ENCODE measurements around the gene KIAA0040. TPM values are rescaled to one million over a fixed set of nuclear protein-coding genes. Genes with fewer than 3 reads are reported as not detected.

The KIAA0040 gene
- total and polyA plus RNA-seq, 2 experiments from 2014 or later = 0.04 to 0.22 TPM

- H3K79me2 ChIP-seq (ENCODE audit: insufficient read depth) = no peaks in the 10 kb centered on the region
- no peak overlapping the region for H3K9ac ChIP-seq
- no peak overlapping the region for H3K4me2 ChIP-seq (ENCODE audit: unreplicated experiment)
- H4K20me1 ChIP-seq (ENCODE audit: insufficient read depth) = no peaks in the 10 kb centered on the region
- DNase-seq = no peak
- TF ChIP-seq EZH2 (IDR thresholded peaks at IDR 0.05; ENCODE audit: insufficient read depth, poor library complexity, severe bottlenecking) (no peak), EZH2phosphoT487 (IDR thresholded peaks at IDR 0.05; ENCODE audit: insufficient read depth, low read depth) (no peak)
- no peaks in the 10 kb centered on the region for H3K36me3 ChIP-seq (ENCODE audit: low read depth)
- H3K9me3 ChIP-seq (ENCODE audit: low read depth) = no peaks in the 10 kb centered on the region
- H3K27me3 ChIP-seq (replicated peaks; ENCODE audit: insufficient read depth) = no peaks in the 10 kb centered on the region; the same call in 1 of the 2 replicates
- H3F3A ChIP-seq (ENCODE audit: insufficient read depth) = no peaks in the 10 kb centered on the region
- no peak overlapping the region for H3K27ac ChIP-seq
- WGBS, 2 experiments (ENCODE audit: low coverage in 1 of 2, low lambda C conversion rate in 2 of 2, missing lambda C conversion rate in 2 of 2) = 34 to 39% methylated on average over 5 of the region's 5 CpGs
- no peak overlapping the region for H3K4me3 ChIP-seq
- no peaks in the 10 kb centered on the region for H3K9me2 ChIP-seq (ENCODE audit: insufficient read depth)
- no peaks in the 10 kb centered on the region for H3K4me1 ChIP-seq (ENCODE audit: insufficient read depth)
- in situ Hi-C loops (cut with MboI) = loop anchor here (25.0 kb wide), 1 partner anchor 1671 kb away; no protein-coding TSS in a partner anchor
- H2AFZ ChIP-seq = no peak overlapping the region
Measured at GRCh38 chr1:175166746-175167145, 25.8 kb downstream of the KIAA0040 start.

- Histone ChIP-seq H2AFZ (no peak overlapping the region), H3K9ac (no peak overlapping the region), H3F3A (ENCODE audit: insufficient read depth) (no peaks in the 10 kb centered on the region), H3K4me2 (ENCODE audit: unreplicated experiment) (no peak overlapping the region), H3K79me2 (ENCODE audit: insufficient read depth) (no peaks in the 10 kb centered on the region), H4K20me1 (ENCODE audit: insufficient read depth) (no peaks in the 10 kb centered on the region), H3K27me3 (replicated peaks; ENCODE audit: insufficient read depth) (no peaks in the 10 kb centered on the region; the same call in 1 of the 2 replicates), H3K9me3 (ENCODE audit: low read depth) (no peaks in the 10 kb centered on the region), H3K36me3 (ENCODE audit: low read depth) (no peaks in the 10 kb centered on the region), H3K27ac (no peak overlapping the region), H3K4me1 (ENCODE audit: insufficient read depth) (no peaks in the 10 kb centered on the region), H3K4me3 (no peak overlapping the region), H3K9me2 (ENCODE audit: insufficient read depth) (no peaks in the 10 kb centered on the region)
- 15 to 23% methylated on average over 2 of the region's 2 CpGs for WGBS, 2 experiments (ENCODE audit: low coverage in 1 of 2, low lambda C conversion rate in 2 of 2, missing lambda C conversion rate in 2 of 2)
- in situ Hi-C loops (cut with MboI) = loop anchor here (25.0 kb wide), 1 partner anchor 1673 kb away; no protein-coding TSS in a partner anchor
- no peak for TF ChIP-seq EZH2phosphoT487 (IDR thresholded peaks at IDR 0.05; ENCODE audit: insufficient read depth, low read depth)
- no peak for TF ChIP-seq EZH2 (IDR thresholded peaks at IDR 0.05; ENCODE audit: insufficient read depth, poor library complexity, severe bottlenecking)
- DNase-seq = no peak
Measured at GRCh38 chr1:175164751-175165150, 27.8 kb downstream of the KIAA0040 start.

GRCh38 chr1:175163702-175164101 is 28.9 kb downstream of the KIAA0040 start:
- Histone ChIP-seq H3K27me3 (replicated peaks; ENCODE audit: insufficient read depth) (no peaks in the 10 kb centered on the region; the same call in 1 of the 2 replicates), H3K9me2 (ENCODE audit: insufficient read depth) (no peaks in the 10 kb centered on the region), H3K4me2 (ENCODE audit: unreplicated experiment) (no peak overlapping the region), H3F3A (ENCODE audit: insufficient read depth) (no peaks in the 10 kb centered on the region), H4K20me1 (ENCODE audit: insufficient read depth) (no peaks in the 10 kb centered on the region), H3K36me3 (ENCODE audit: low read depth) (no peaks in the 10 kb centered on the region), H3K9ac (no peak overlapping the region), H3K79me2 (ENCODE audit: insufficient read depth) (no peaks in the 10 kb centered on the region), H3K27ac (no peak overlapping the region), H2AFZ (no peak overlapping the region), H3K4me3 (no peak overlapping the region), H3K9me3 (ENCODE audit: low read depth) (no peaks in the 10 kb centered on the region), H3K4me1 (ENCODE audit: insufficient read depth) (no peaks in the 10 kb centered on the region)
- in situ Hi-C loops (cut with MboI) = loop anchor here (25.0 kb wide), 1 partner anchor 1674 kb away; no protein-coding TSS in a partner anchor
- DNase-seq = no peak
- WGBS, 2 experiments (ENCODE audit: low coverage in 1 of 2, low lambda C conversion rate in 2 of 2, missing lambda C conversion rate in 2 of 2) = 35 to 56% methylated on average over 4 of the region's 4 CpGs
- TF ChIP-seq EZH2phosphoT487 (IDR thresholded peaks at IDR 0.05; ENCODE audit: insufficient read depth, low read depth) (no peak), EZH2 (IDR thresholded peaks at IDR 0.05; ENCODE audit: insufficient read depth, poor library complexity, severe bottlenecking) (no peak)

GRCh38 chr1:175162955-175163354 is 29.6 kb downstream of the KIAA0040 start:
- H3K79me2 ChIP-seq (ENCODE audit: insufficient read depth) = no peaks in the 10 kb centered on the region
- H2AFZ ChIP-seq = no peak overlapping the region
- no peak for DNase-seq
- H3K27me3 ChIP-seq (replicated peaks; ENCODE audit: insufficient read depth) = no peaks in the 10 kb centered on the region; the same call in 1 of the 2 replicates
- no peaks in the 10 kb centered on the region for H3K9me3 ChIP-seq (ENCODE audit: low read depth)
- no peaks in the 10 kb centered on the region for H3K9me2 ChIP-seq (ENCODE audit: insufficient read depth)
- no peak for TF ChIP-seq EZH2 (IDR thresholded peaks at IDR 0.05; ENCODE audit: insufficient read depth, poor library complexity, severe bottlenecking)
- TF ChIP-seq EZH2phosphoT487 (IDR thresholded peaks at IDR 0.05; ENCODE audit: insufficient read depth, low read depth) = no peak
- H3K4me1 ChIP-seq (ENCODE audit: insufficient read depth) = no peaks in the 10 kb centered on the region
- H3K9ac ChIP-seq = no peak overlapping the region
- no peak overlapping the region for H3K4me3 ChIP-seq
- no peak overlapping the region for H3K27ac ChIP-seq
- no peaks in the 10 kb centered on the region for H4K20me1 ChIP-seq (ENCODE audit: insufficient read depth)
- in situ Hi-C loops (cut with MboI) = loop anchor here (25.0 kb wide), 1 partner anchor 1674 kb away; no protein-coding TSS in a partner anchor
- no peaks in the 10 kb centered on the region for H3K36me3 ChIP-seq (ENCODE audit: low read depth)
- WGBS, 2 experiments (ENCODE audit: low coverage in 1 of 2, low lambda C conversion rate in 2 of 2, missing lambda C conversion rate in 2 of 2) = 44 to 46% methylated on average over 4 of the region's 4 CpGs
- H3K4me2 ChIP-seq (ENCODE audit: unreplicated experiment) = no peak overlapping the region
- no peaks in the 10 kb centered on the region for H3F3A ChIP-seq (ENCODE audit: insufficient read depth)

Measured in GM23248 (cell line).